Liver (tissue), 9 donors: ENCODE data around the gene NGF. TPM values are rescaled to one million over a fixed set of nuclear protein-coding genes. Genes with fewer than 3 reads are reported as not detected.

ENCODE experiments used
- DNase-seq: peaks from one replicate; pipeline ENCODE4 v3.0.0-alpha.2; 2017; ENCODE audit warnings: low spot score
- H3K27ac ChIP-seq, 2 donors: one replicate each; pipeline ENCODE4 v1.7.0; 2013; ENCODE audit warnings: inconsistent platforms in 2 of 2, low read length in 2 of 2, control low read depth in 1 of 2, low read depth in 1 of 2, mild to moderate bottlenecking in 1 of 2
- H3K27me3 ChIP-seq, 4 donors: one replicate each; pipeline versions ENCODE4 v1.6.1 to v1.7.0; 2013; ENCODE audit warnings: low read length in 3 of 4, inconsistent platforms in 1 of 4, mild to moderate bottlenecking in 1 of 4, moderate library complexity in 1 of 4; ENCODE audit not compliant: control insufficient read depth in 4 of 4, insufficient read depth in 4 of 4
- H3K36me3 ChIP-seq, 4 donors: one replicate each; pipeline versions ENCODE4 v1.6.1 to v1.7.0; 2013; ENCODE audit warnings: low read length in 3 of 4, mild to moderate bottlenecking in 3 of 4, low read depth in 1 of 4, moderate library complexity in 1 of 4; ENCODE audit not compliant: control insufficient read depth in 4 of 4, insufficient read depth in 3 of 4
- H3K4me1 ChIP-seq, 4 donors: one replicate each; pipeline versions ENCODE4 v1.6.1 to v1.7.0; 2013; ENCODE audit warnings: low read length in 3 of 4, mild to moderate bottlenecking in 3 of 4, moderate library complexity in 1 of 4; ENCODE audit not compliant: control insufficient read depth in 4 of 4, insufficient read depth in 4 of 4
- H3K4me3 ChIP-seq, 3 donors: one replicate each; pipeline versions ENCODE4 v1.6.1 to v1.7.0; 2013; ENCODE audit warnings: low read length in 3 of 3, control low read depth in 1 of 3, low read depth in 1 of 3, mild to moderate bottlenecking in 1 of 3
- H3K9ac ChIP-seq, 2 donors: one replicate each; pipeline ENCODE4 v1.7.0; 2013; ENCODE audit warnings: low read length in 2 of 2, mild to moderate bottlenecking in 2 of 2, moderate library complexity in 2 of 2, control low read depth in 1 of 2, low read depth in 1 of 2
- H3K9me3 ChIP-seq, 4 donors: one replicate each; pipeline versions ENCODE4 v1.6.1 to v1.7.0; 2013; ENCODE audit warnings: low read length in 3 of 4; ENCODE audit not compliant: control insufficient read depth in 4 of 4
- ATF3 ChIP-seq: IDR thresholded peaks from 2 replicates; pipeline ENCODE4 v1.6.1; 2016; ENCODE audit warnings: antibody characterized with exemption
- EGR1 ChIP-seq, 2 donors: IDR thresholded peaks; 2 replicates each; pipeline ENCODE4 v1.6.1; 2016 to 2018; ENCODE audit warnings: antibody characterized with exemption in 2 of 2, low read depth in 2 of 2
- FOXA1 ChIP-seq: IDR thresholded peaks from 2 replicates; pipeline ENCODE4 v1.6.1; 2016; ENCODE audit warnings: antibody characterized with exemption
- FOXA2 ChIP-seq: IDR thresholded peaks from 2 replicates; pipeline ENCODE4 v1.6.1; 2016; ENCODE audit warnings: antibody characterized with exemption
- GABPA ChIP-seq, 2 donors: IDR thresholded peaks in 1 of 2; conservative IDR thresholded peaks in 1 of 2; 2 replicates each; pipeline ENCODE4 v1.6.1; 2016; ENCODE audit warnings: antibody characterized with exemption in 2 of 2, mild to moderate bottlenecking in 1 of 2, moderate library complexity in 1 of 2
- HNF4A ChIP-seq, 2 donors: conservative IDR thresholded peaks; 2 replicates each; pipeline ENCODE4 v1.6.1; 2016; ENCODE audit warnings: antibody characterized with exemption in 2 of 2, mild to moderate bottlenecking in 2 of 2
- HNF4G ChIP-seq: IDR thresholded peaks from 2 replicates; pipeline ENCODE4 v1.6.1; 2016; ENCODE audit warnings: antibody characterized with exemption
- JUND ChIP-seq, 2 donors: IDR thresholded peaks; 2 replicates each; pipeline ENCODE4 v1.6.1; 2016; ENCODE audit warnings: antibody characterized with exemption in 2 of 2
- NR2F2 ChIP-seq: IDR thresholded peaks from 2 replicates; pipeline ENCODE4 v1.6.1; 2016; ENCODE audit warnings: antibody characterized with exemption
- RXRA ChIP-seq, 2 donors: IDR thresholded peaks; 2 replicates each; pipeline ENCODE4 v1.6.1; 2017 to 2018; ENCODE audit warnings: antibody characterized with exemption in 2 of 2, mild to moderate bottlenecking in 1 of 2
- SP1 ChIP-seq: IDR thresholded peaks from 2 replicates; pipeline ENCODE4 v1.6.1; 2018; ENCODE audit warnings: antibody characterized with exemption, mild to moderate bottlenecking
- TAF1 ChIP-seq: conservative IDR thresholded peaks from 2 replicates; pipeline ENCODE4 v1.6.1; 2016; ENCODE audit warnings: antibody characterized with exemption, mild to moderate bottlenecking
- YY1 ChIP-seq: IDR thresholded peaks from 2 replicates; pipeline ENCODE4 v1.6.1; 2016; ENCODE audit warnings: antibody characterized with exemption, mild to moderate bottlenecking
- ZBTB33 ChIP-seq: IDR thresholded peaks from 2 replicates; pipeline ENCODE4 v1.6.1; 2016; ENCODE audit warnings: antibody characterized with exemption
- WGBS: extraction: QIAGEN DNeasy Blood & Tissue Kit; methylation state at CpG from one replicate; pipeline ENCODE4 v1.1.7; 2013; 5-methylcytosine and 5-hydroxymethylcytosine counted together
- polyA plus RNA-seq, 2 donors: library from polyadenylated mRNA; stranded (reverse) in 1 of 2; unstranded in 1 of 2; fragments of 200-250 nt in 1 of 2; fragments of >200 nt in 1 of 2; fragmentation: Nextera tagmentation in 1 of 2; extraction: Ambion mirVana in 1 of 2; gene quantifications; one replicate each; pipeline versions ENCODE4 v1.2.1 to v1.2.3, GENCODE V29; 2013 to 2015
- total RNA-seq, 2 donors: library from RNA; depleted of rRNA; stranded (reverse); fragments of >200 nt; gene quantifications; one replicate each; pipeline ENCODE4 v1.2.3, GENCODE V29; 2014
- TF ChIP-seq, protein P1 (sequence below): fragments of 150-350 bp; IDR thresholded peaks from 2 replicates; pipeline ENCODE4 v1.5.1; 2017; ENCODE audit warnings: improper control_type of control experiment, low read depth, low read length; ENCODE audit not compliant: missing input control
- TF ChIP-seq, protein P2 (sequence below): IDR thresholded peaks from 2 replicates; pipeline ENCODE4 v1.6.1; 2016; ENCODE audit warnings: antibody characterized with exemption, mild to moderate bottlenecking
- TF ChIP-seq, protein P3 (sequence below): IDR thresholded peaks from 2 replicates; pipeline ENCODE4 v1.6.1; 2016; ENCODE audit warnings: antibody characterized with exemption
- donor health status: healthy.
- donor health status: healthy.
- donor health status: healthy.
- donor health status: healthy.
- donor health status: healthy.

NGF gene
- total and polyA plus RNA-seq, 4 donors, result 0.79 to 2.1 (median 1.2) TPM

- DNase-seq, result no peak
- no peak for TF ChIP-seq YY1
- no peak for TF ChIP-seq FOXA2
- no peak for TF ChIP-seq ATF3
- TF ChIP-seq, protein P1, sequence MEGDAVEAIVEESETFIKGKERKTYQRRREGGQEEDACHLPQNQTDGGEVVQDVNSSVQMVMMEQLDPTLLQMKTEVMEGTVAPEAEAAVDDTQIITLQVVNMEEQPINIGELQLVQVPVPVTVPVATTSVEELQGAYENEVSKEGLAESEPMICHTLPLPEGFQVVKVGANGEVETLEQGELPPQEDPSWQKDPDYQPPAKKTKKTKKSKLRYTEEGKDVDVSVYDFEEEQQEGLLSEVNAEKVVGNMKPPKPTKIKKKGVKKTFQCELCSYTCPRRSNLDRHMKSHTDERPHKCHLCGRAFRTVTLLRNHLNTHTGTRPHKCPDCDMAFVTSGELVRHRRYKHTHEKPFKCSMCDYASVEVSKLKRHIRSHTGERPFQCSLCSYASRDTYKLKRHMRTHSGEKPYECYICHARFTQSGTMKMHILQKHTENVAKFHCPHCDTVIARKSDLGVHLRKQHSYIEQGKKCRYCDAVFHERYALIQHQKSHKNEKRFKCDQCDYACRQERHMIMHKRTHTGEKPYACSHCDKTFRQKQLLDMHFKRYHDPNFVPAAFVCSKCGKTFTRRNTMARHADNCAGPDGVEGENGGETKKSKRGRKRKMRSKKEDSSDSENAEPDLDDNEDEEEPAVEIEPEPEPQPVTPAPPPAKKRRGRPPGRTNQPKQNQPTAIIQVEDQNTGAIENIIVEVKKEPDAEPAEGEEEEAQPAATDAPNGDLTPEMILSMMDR, result no peak
- Histone ChIP-seq H3K4me1 (no peaks in the 10 kb centered on the region), H3K9me3 (peaks cover 0 to 4% (median 0%) of the 10 kb centered on the region in 4 donors), H3K9ac (no peak overlapping the region), H3K36me3 (no peaks in the 10 kb centered on the region), H3K27ac (no peak overlapping the region), H3K27me3 (no peaks in the 10 kb centered on the region), H3K4me3 (no peak overlapping the region)
- WGBS, result 84% methylated on average over 1 of the region's 1 CpG
Observed at GRCh38 chr1:115241309-115241708, 96.7 kb downstream of the NGF start.

- Histone ChIP-seq H3K36me3 (no peaks in the 10 kb centered on the region), H3K27me3 (no peaks in the 10 kb centered on the region), H3K27ac (no peak overlapping the region), H3K4me1 (no peaks in the 10 kb centered on the region), H3K9me3 (no peaks in the 10 kb centered on the region), H3K4me3 (no peak overlapping the region), H3K9ac (no peak overlapping the region)
- DNase-seq, result no peak
- TF ChIP-seq, protein P2, sequence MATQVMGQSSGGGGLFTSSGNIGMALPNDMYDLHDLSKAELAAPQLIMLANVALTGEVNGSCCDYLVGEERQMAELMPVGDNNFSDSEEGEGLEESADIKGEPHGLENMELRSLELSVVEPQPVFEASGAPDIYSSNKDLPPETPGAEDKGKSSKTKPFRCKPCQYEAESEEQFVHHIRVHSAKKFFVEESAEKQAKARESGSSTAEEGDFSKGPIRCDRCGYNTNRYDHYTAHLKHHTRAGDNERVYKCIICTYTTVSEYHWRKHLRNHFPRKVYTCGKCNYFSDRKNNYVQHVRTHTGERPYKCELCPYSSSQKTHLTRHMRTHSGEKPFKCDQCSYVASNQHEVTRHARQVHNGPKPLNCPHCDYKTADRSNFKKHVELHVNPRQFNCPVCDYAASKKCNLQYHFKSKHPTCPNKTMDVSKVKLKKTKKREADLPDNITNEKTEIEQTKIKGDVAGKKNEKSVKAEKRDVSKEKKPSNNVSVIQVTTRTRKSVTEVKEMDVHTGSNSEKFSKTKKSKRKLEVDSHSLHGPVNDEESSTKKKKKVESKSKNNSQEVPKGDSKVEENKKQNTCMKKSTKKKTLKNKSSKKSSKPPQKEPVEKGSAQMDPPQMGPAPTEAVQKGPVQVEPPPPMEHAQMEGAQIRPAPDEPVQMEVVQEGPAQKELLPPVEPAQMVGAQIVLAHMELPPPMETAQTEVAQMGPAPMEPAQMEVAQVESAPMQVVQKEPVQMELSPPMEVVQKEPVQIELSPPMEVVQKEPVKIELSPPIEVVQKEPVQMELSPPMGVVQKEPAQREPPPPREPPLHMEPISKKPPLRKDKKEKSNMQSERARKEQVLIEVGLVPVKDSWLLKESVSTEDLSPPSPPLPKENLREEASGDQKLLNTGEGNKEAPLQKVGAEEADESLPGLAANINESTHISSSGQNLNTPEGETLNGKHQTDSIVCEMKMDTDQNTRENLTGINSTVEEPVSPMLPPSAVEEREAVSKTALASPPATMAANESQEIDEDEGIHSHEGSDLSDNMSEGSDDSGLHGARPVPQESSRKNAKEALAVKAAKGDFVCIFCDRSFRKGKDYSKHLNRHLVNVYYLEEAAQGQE, result no peak
- no peak for TF ChIP-seq JUND (IDR thresholded peaks at IDR 0.05)
- TF ChIP-seq TAF1, result no peak
- no peak for TF ChIP-seq NR2F2
- TF ChIP-seq, protein P1, result no peak
- TF ChIP-seq, protein P3, sequence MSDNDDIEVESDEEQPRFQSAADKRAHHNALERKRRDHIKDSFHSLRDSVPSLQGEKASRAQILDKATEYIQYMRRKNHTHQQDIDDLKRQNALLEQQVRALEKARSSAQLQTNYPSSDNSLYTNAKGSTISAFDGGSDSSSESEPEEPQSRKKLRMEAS, result no peak
- TF ChIP-seq FOXA1, result no peak
- TF ChIP-seq EGR1 (IDR thresholded peaks at IDR 0.05; ENCODE audit: low read depth in 2 of 2), result no peak
- no peak for TF ChIP-seq HNF4A (conservative IDR thresholded peaks at IDR 0.05)
- no peak for TF ChIP-seq ZBTB33
- no peak for TF ChIP-seq SP1
- TF ChIP-seq GABPA (IDR thresholded peaks at IDR 0.05 in 1 of 2, conservative IDR thresholded peaks at IDR 0.05 in 1 of 2), result no peak
- no peak for TF ChIP-seq ATF3
- TF ChIP-seq FOXA2, result no peak
- TF ChIP-seq YY1, result no peak
- no peak for TF ChIP-seq RXRA (IDR thresholded peaks at IDR 0.05)
- TF ChIP-seq HNF4G, result no peak
- WGBS, result 65% methylated on average over 3 of the region's 3 CpGs
Observed at GRCh38 chr1:115240297-115240696, 97.8 kb downstream of the NGF start.
